ELF-1 (cell line): ENCODE data around the gene CAPN5.

Source experiments
- DNase-seq: peaks from one replicate; pipeline ENCODE4 v3.0.0-alpha.2; 2016; ENCODE audit warnings: low read depth, low spot score

CAPN5 gene

GRCh38 chr11:77117492-77117891, 50.7 kb downstream of the CAPN5 start:
- no peak for DNase-seq

- no peak for DNase-seq
These were observed 51.3 kb downstream of the CAPN5 start for GRCh38 chr11:77118086-77118485.

- DNase-seq: no peak
These were observed 52.2 kb downstream of the CAPN5 start for GRCh38 chr11:77118971-77119370.

- no peak for DNase-seq
These were observed 52.8 kb downstream of the CAPN5 start for GRCh38 chr11:77119531-77119936.

GRCh38 chr11:77120571-77120970, 53.8 kb downstream of the CAPN5 start:
- no peak for DNase-seq

GRCh38 chr11:77121096-77121640, 54.4 kb downstream of the CAPN5 start:
- no peak for DNase-seq

GRCh38 chr11:77121876-77122575, 55.3 kb downstream of the CAPN5 start:
- no peak for DNase-seq

- no peak for DNase-seq
These were observed 55.9 kb downstream of the CAPN5 start for GRCh38 chr11:77122576-77123212.

GRCh38 chr11:77123591-77123990, 56.8 kb downstream of the CAPN5 start:
- DNase-seq: no peak

- no peak for DNase-seq
These were observed 57.3 kb downstream of the CAPN5 start for GRCh38 chr11:77124041-77124440.

- no peak for DNase-seq
These were observed 57.7 kb downstream of the CAPN5 start for GRCh38 chr11:77124488-77124887.

GRCh38 chr11:77125191-77125590, 58.4 kb downstream of the CAPN5 start:
- no peak for DNase-seq

GRCh38 chr11:77125695-77126094, 58.9 kb downstream of the CAPN5 start:
- DNase-seq: no peak

- DNase-seq: no peak
These were observed 59.5 kb downstream of the CAPN5 start for GRCh38 chr11:77126156-77126775.

- no peak for DNase-seq
These were observed 60.1 kb downstream of the CAPN5 start for GRCh38 chr11:77126861-77127234.

GRCh38 chr11:77127235-77127911, 60.6 kb downstream of the CAPN5 start:
- DNase-seq: peak; percentile 82

- peak; percentile 97 for DNase-seq
These were observed 61.3 kb downstream of the CAPN5 start, which contains the start of gene MYO7A for GRCh38 chr11:77127920-77128691. Gene MYO7A, plus strand, starts transcription at chr11:77128246. Its CDS starts 2,389 bp downstream, at chr11:77130635.

- no peak for DNase-seq
These were observed 62.5 kb downstream of the CAPN5 start for GRCh38 chr11:77129069-77129841.

GRCh38 chr11:77129842-77130756, 63.3 kb downstream of the CAPN5 start:
- DNase-seq: no peak
